GM12892 (cell line): Measurements from ENCODE around the gene RAP1A.

Experiments used
- POLR2A ChIP-seq: IDR thresholded peaks from 2 replicates; pipeline ENCODE4 v1.6.1; 2011; ENCODE audit warnings: low read depth, low read length, control low read depth
- POLR2AphosphoS5 ChIP-seq: IDR thresholded peaks from 2 replicates; pipeline ENCODE4 v1.6.1; 2011; ENCODE audit warnings: low read depth, low read length, control low read depth

- no peak for TF ChIP-seq POLR2A
- TF ChIP-seq POLR2AphosphoS5: no peak
Measured at GRCh38 chr1:111747947-111748346, 128.4 kb downstream of the RAP1A start.
